Transverse colon (tissue), 4 donors: Measurements from ENCODE around the gene MBTD1. TPM values are rescaled to one million over a fixed set of nuclear protein-coding genes. Genes with fewer than 3 reads are reported as not detected.

Experiments
- DNase-seq: peaks from one replicate; pipeline ENCODE4 v3.0.0-alpha.2; 2019
- H3K27ac ChIP-seq, 4 donors: fragments of 200-600 bp; sonication (generic); 2 replicates each; pipeline ENCODE4 v1.5.1; 2016 to 2018; ENCODE audit warnings: inconsistent platforms in 4 of 4
- H3K27me3 ChIP-seq: fragments of 200-600 bp; sonication (generic); 2 replicates; pipeline ENCODE4 v1.5.1; 2017; ENCODE audit warnings: inconsistent platforms
- H3K36me3 ChIP-seq, 4 donors: fragments of 200-600 bp; sonication (generic); 2 replicates each; pipeline ENCODE4 v1.5.1; 2017 to 2019; ENCODE audit warnings: inconsistent platforms in 4 of 4
- H3K4me1 ChIP-seq, 4 donors: fragments of 200-600 bp; sonication (generic); 2 replicates each; pipeline ENCODE4 v1.5.1; 2017 to 2020; ENCODE audit warnings: inconsistent platforms in 4 of 4
- H3K4me3 ChIP-seq, 4 donors: fragments of 200-600 bp; sonication (generic); 1 replicate in 1 of 4; 2 replicates in 3 of 4; pipeline versions ENCODE4 v1.5.1 to v1.6.1; 2017 to 2019; ENCODE audit warnings: inconsistent platforms in 4 of 4
- H3K9me3 ChIP-seq, 2 donors: fragments of 200-600 bp; sonication (generic); 2 replicates each; pipeline ENCODE4 v1.5.1; 2017 to 2019; ENCODE audit warnings: inconsistent platforms in 2 of 2
- EP300 ChIP-seq: sonication (generic); formaldehyde crosslinking; IDR thresholded peaks from one replicate; pipeline ENCODE4 v1.6.1; 2017; ENCODE audit warnings: antibody characterized with exemption, low read depth
- POLR2A ChIP-seq: fragments of 450-650 bp; IDR thresholded peaks from one replicate; pipeline ENCODE4 v1.6.1; 2016; ENCODE audit warnings: antibody characterized with exemption, mild to moderate bottlenecking, moderate library complexity
- POLR2AphosphoS5 ChIP-seq, 3 donors: sonication (generic); formaldehyde crosslinking; IDR thresholded peaks; one replicate each; pipeline ENCODE4 v1.6.1; 2016; ENCODE audit warnings: antibody characterized with exemption in 3 of 3
- WGBS, 2 donors: methylation state at CpG; one replicate each; pipeline ENCODE4 v1.1.5; 2018; ENCODE audit warnings: low coverage in 1 of 2; 5-methylcytosine and 5-hydroxymethylcytosine counted together
- in situ Hi-C, 4 donors: fragments of 200-750 bp; cut with MboI; loops; one replicate each; pipeline versions ENCODE4 v1.15.0 to v1.15.1; 2017; ENCODE audit warnings: low sequenced_read_pairs in 3 of 4, low pct_ligation_motif_present in 1 of 4, low pct_unique_long_range_greater_than_20kb in 1 of 4
- intact Hi-C: fragments of 100-400 bp; cut with DNase I; formaldehyde crosslinking; loops from one replicate; pipeline ENCODE4 v1.15.1; 2023; ENCODE audit warnings: low total_unique reads
- total RNA-seq, 4 donors: library from RNA; depleted of rRNA; stranded (reverse); fragments of >200 nt; gene quantifications; one replicate each; pipeline ENCODE4 v1.1.0, GENCODE V29; 2016
- TF ChIP-seq, protein P1 (sequence below), 5 experiments: fragments of 200-600 bp in 3 of 5; fragments of 450-650 bp in 2 of 5; sonication (generic) in 3 of 5; IDR thresholded peaks; 1 replicate in 2 of 5; 2 replicates in 3 of 5; pipeline ENCODE4 v1.5.1; 2016 to 2017; ENCODE audit warnings: antibody characterized with exemption in 5 of 5, inconsistent platforms in 3 of 5, mild to moderate bottlenecking in 2 of 5, moderate library complexity in 1 of 5

Gene MBTD1
- total RNA-seq, 4 donors from 2014 or later = 3.8 to 28.1 (median 12.3) TPM

- 80 to 87% methylated on average over 2 to 4 of the region's 4 CpGs for WGBS, 2 donors
- no peak for DNase-seq
- Histone ChIP-seq H3K27me3 (no peaks in the 10 kb centered on the region), H3K27ac (no peak overlapping the region), H3K36me3 (peaks cover 0 to 49% (median 15%) of the 10 kb centered on the region in 4 donors), H3K9me3 (no peaks in the 10 kb centered on the region), H3K4me3 (no peak overlapping the region), H3K4me1 (peaks cover 0 to 21% (median 11%) of the 10 kb centered on the region in 4 donors)
- in situ Hi-C loops = no loop called here
- intact Hi-C loops = no loop called here
- TF ChIP-seq, protein P1, sequence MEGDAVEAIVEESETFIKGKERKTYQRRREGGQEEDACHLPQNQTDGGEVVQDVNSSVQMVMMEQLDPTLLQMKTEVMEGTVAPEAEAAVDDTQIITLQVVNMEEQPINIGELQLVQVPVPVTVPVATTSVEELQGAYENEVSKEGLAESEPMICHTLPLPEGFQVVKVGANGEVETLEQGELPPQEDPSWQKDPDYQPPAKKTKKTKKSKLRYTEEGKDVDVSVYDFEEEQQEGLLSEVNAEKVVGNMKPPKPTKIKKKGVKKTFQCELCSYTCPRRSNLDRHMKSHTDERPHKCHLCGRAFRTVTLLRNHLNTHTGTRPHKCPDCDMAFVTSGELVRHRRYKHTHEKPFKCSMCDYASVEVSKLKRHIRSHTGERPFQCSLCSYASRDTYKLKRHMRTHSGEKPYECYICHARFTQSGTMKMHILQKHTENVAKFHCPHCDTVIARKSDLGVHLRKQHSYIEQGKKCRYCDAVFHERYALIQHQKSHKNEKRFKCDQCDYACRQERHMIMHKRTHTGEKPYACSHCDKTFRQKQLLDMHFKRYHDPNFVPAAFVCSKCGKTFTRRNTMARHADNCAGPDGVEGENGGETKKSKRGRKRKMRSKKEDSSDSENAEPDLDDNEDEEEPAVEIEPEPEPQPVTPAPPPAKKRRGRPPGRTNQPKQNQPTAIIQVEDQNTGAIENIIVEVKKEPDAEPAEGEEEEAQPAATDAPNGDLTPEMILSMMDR (IDR thresholded peaks at IDR 0.05) = no peak
- TF ChIP-seq EP300 (no peak), POLR2AphosphoS5 (IDR thresholded peaks at IDR 0.05) (no peak), POLR2A (no peak)
These were observed 38.5 kb downstream of the MBTD1 start for GRCh38 chr17:51221322-51221721.

GRCh38 chr17:51217946-51218345 is 41.9 kb downstream of the MBTD1 start:
- H3K27ac ChIP-seq = no peak overlapping the region
- intact Hi-C loops = no loop called here

DNA sequence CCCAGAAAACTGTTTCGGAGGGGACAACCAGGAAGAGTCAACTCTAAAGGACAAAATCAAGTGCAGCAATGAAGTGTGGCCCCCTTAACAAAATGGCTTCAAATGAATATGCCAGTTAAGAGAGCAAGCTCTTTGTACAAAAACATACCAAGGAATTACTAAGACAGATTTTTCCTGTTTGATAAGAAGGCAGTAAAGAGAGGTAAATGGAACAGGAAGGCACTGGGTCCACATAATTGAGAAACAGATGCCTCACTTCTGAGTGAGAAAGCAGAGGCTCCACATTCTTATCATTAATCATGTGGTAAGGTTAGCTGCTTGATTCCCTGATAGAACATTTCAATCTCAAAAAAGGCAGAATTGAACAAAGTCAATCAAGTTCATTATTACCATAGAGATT is 44.9 kb downstream of the MBTD1 start:
- in situ Hi-C loops (no loop called here), intact Hi-C loops (no loop called here)
- H3K4me1 ChIP-seq = no peaks in the 10 kb centered on the region
- TF ChIP-seq, protein P1 (IDR thresholded peaks at IDR 0.05) = no peak
- TF ChIP-seq POLR2A = no peak
- no peak for TF ChIP-seq EP300
- no peak for TF ChIP-seq POLR2AphosphoS5 (IDR thresholded peaks at IDR 0.05)
- H3K27me3 ChIP-seq = no peaks in the 10 kb centered on the region
- no peak overlapping the region for H3K4me3 ChIP-seq
- H3K27ac ChIP-seq = no peak overlapping the region
- peaks cover 0 to 50% (median 12%) of the 10 kb centered on the region in 4 donors for H3K36me3 ChIP-seq
- WGBS, 2 donors = 80 to 100% methylated on average over 1 of the region's 1 CpG
- H3K9me3 ChIP-seq = no peaks in the 10 kb centered on the region
- no peak for DNase-seq

More at GRCh38 chr17:51217946-51218345, 41.9 kb downstream of the MBTD1 start:
- H3K4me3 ChIP-seq = no peak overlapping the region
- in situ Hi-C loops = no loop called here
- no peak for TF ChIP-seq POLR2A
- TF ChIP-seq, protein P1 (IDR thresholded peaks at IDR 0.05) = no peak
- no peak for TF ChIP-seq POLR2AphosphoS5 (IDR thresholded peaks at IDR 0.05)
- no peak for TF ChIP-seq EP300
- no peaks in the 10 kb centered on the region for H3K27me3 ChIP-seq
- no peaks in the 10 kb centered on the region for H3K4me1 ChIP-seq
- peaks cover 0 to 49% (median 14%) of the 10 kb centered on the region in 4 donors for H3K36me3 ChIP-seq
- 86% methylated on average over 1 of the region's 1 CpG; no CpG with 5 or more reads in 1 of the 2 donors for WGBS, 2 donors
- no peak for DNase-seq
- no peaks in the 10 kb centered on the region for H3K9me3 ChIP-seq

DNA sequence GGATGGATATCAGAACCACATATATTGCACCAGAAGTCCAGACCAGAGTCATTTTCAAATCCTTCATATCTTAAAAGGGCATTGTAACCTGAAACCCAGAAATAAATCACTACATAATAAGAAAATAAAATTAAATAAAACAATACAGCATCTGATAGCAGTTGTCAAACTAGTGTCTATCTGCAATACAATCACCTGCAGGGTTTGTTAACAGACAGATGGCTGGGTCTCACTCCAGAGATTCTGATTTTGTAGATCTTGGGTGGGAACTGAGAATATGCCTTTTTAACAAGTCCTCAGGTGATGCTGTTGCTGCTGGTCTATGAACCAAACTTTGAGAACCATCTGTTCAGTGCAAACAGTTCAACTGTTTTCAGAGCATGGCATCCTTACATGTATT is 56.0 kb downstream of the MBTD1 start:
- intact Hi-C loops = no loop called here
- H3K36me3 ChIP-seq = peaks cover 0 to 79% (median 25%) of the 10 kb centered on the region in 4 donors
- TF ChIP-seq POLR2A (no peak), POLR2AphosphoS5 (IDR thresholded peaks at IDR 0.05) (no peak), EP300 (no peak)
- TF ChIP-seq, protein P1 (IDR thresholded peaks at IDR 0.05) = no peak

More for the DNA sequence above, 56.0 kb downstream of the MBTD1 start:
- Histone ChIP-seq H3K4me1 (no peaks in the 10 kb centered on the region), H3K27me3 (no peaks in the 10 kb centered on the region), H3K9me3 (no peaks in the 10 kb centered on the region), H3K27ac (no peak overlapping the region), H3K4me3 (no peak overlapping the region)
- in situ Hi-C loops = no loop called here
- DNase-seq = no peak
